Pulmonary artery endothelial cell (primary cell): ENCODE data around the gene MCEE. TPM values are rescaled to one million over a fixed set of nuclear protein-coding genes. Genes with fewer than 3 reads are reported as not detected.
"Not testable (repeated sequence)": the region's sequence is repeated elsewhere in the genome, so short reads cannot be mapped to it uniquely, and the experiment has no call there.

Experiments used
- DNase-seq: peaks from one replicate; pipeline ENCODE4 v3.0.0-alpha.2; 2011; ENCODE audit warnings: low read depth, low spot score
- total RNA-seq: library from RNA; depleted of rRNA; stranded (reverse); fragments of >200 nt; gene quantifications from 2 replicates; pipeline ENCODE4 v1.2.3, GENCODE V29; 2014

The MCEE gene
- total RNA-seq = 8.6 and 9.4 TPM in 2 replicates

- peak; percentile 67 for DNase-seq
These were observed at the start of gene MCEE, which contains the start of gene MPHOSPH10 for GRCh38 chr2:71130152-71130904. MCEE (minus strand) TSS chr2:71130229; CDS start chr2:71130219, 10 bp downstream. MPHOSPH10 (plus strand) TSS chr2:71130634; CDS start chr2:71130666, 32 bp downstream.

GRCh38 chr2:71178836-71179235 is 48.8 kb upstream of the MCEE start:
- not testable (repeated sequence) for DNase-seq

GRCh38 chr2:71174207-71174606 is 44.2 kb upstream of the MCEE start:
- no peak for DNase-seq

GRCh38 chr2:71173096-71173495 is 43.1 kb upstream of the MCEE start:
- no peak for DNase-seq

- DNase-seq = no peak
These were observed 36.8 kb upstream of the MCEE start for GRCh38 chr2:71166812-71167211.

- DNase-seq = no peak
These were observed 27.2 kb upstream of the MCEE start for GRCh38 chr2:71157124-71157793.

- DNase-seq = no peak
These were observed 26.5 kb upstream of the MCEE start for GRCh38 chr2:71156573-71156972.

- DNase-seq = no peak
These were observed 25.8 kb upstream of the MCEE start for GRCh38 chr2:71155846-71156245.

- no peak for DNase-seq
These were observed 24.8 kb upstream of the MCEE start for GRCh38 chr2:71154798-71155197.

GRCh38 chr2:71154279-71154678 is 24.2 kb upstream of the MCEE start:
- DNase-seq = no peak

GRCh38 chr2:71153585-71154224 is 23.7 kb upstream of the MCEE start:
- no peak for DNase-seq

- DNase-seq = no peak
These were observed 21.6 kb upstream of the MCEE start for GRCh38 chr2:71151620-71152019.

GRCh38 chr2:71150082-71150816 is 20.2 kb upstream of the MCEE start:
- DNase-seq = no peak

- DNase-seq = no peak
These were observed 18.6 kb upstream of the MCEE start for GRCh38 chr2:71148506-71149063.

GRCh38 chr2:71143782-71144181 is 13.8 kb upstream of the MCEE start:
- no peak for DNase-seq

GRCh38 chr2:71136174-71136573 is 6.1 kb upstream of the MCEE start:
- DNase-seq = no peak

GRCh38 chr2:71133603-71134002 is 3.6 kb upstream of the MCEE start:
- no peak for DNase-seq

GRCh38 chr2:71131387-71132166 is 1.5 kb upstream of the MCEE start:
- not testable (repeated sequence) for DNase-seq

- no peak for DNase-seq
These were observed 846 bp upstream of the MCEE start for GRCh38 chr2:71130905-71131244.

- no peak for DNase-seq
These were observed 202 bp downstream of the MCEE start for GRCh38 chr2:71129902-71130151.
